Motor neuron (in vitro differentiated cells): Measurements from ENCODE around the gene CZIB. TPM values are rescaled to one million over a fixed set of nuclear protein-coding genes. Genes with fewer than 3 reads are reported as not detected.

Experiments
- total RNA-seq, 8 experiments: library from RNA; unstranded; fragments of 300-600 nt; gene quantifications; 2 replicates each; pipeline versions ENCODE4 v1.2.3 to v1.2.4, GENCODE V29; 2022

Gene CZIB
- total RNA-seq, 8 experiments from 2014 or later = 44.2 to 76.7 (median 58.3) TPM

Other genes starting within 250 kb of the CZIB start
- gene PODN, start 158.4 kb downstream of the CZIB start, total RNA-seq = 10 to 100 TPM in 1 of 8 experiments, 1 to 10 TPM in 3, under 1 TPM in 4; 0.05 to 37.9 (median 1.2) TPM
- gene SLC1A7, start 78.0 kb downstream of the CZIB start, total RNA-seq = 1 to 10 TPM in 2 of 8 experiments, under 1 TPM in 6; 0.05 to 1.8 (median 0.50) TPM
- 10 to 100 TPM; 20.1 to 28.6 (median 24.0) TPM for gene CPT2, start 23.8 kb downstream of the CZIB start, total RNA-seq
- 100 to 1,000 TPM in 3 of 8 experiments, 10 to 100 TPM in 5; 56.5 to 138 (median 83.2) TPM for gene MAGOH, start 17.9 kb upstream of the CZIB start, total RNA-seq
- 10 to 100 TPM in 7 of 8 experiments, 1 to 10 TPM in 1; 2.8 to 44.0 (median 26.7) TPM for gene LRP8, start 107.4 kb upstream of the CZIB start, total RNA-seq
- gene DMRTB1, start 238.8 kb upstream of the CZIB start, total RNA-seq = 1 to 10 TPM in 1 of 8 experiments, under 1 TPM in 3, not detected in 4; 0.11 to 1.7 (median 0.34) TPM